Kidney (tissue), 14 donors: ENCODE measurements around the gene P4HTM. TPM values are rescaled to one million over a fixed set of nuclear protein-coding genes. Genes with fewer than 3 reads are reported as not detected.

ENCODE experiments used
- DNase-seq, 5 donors: peaks; one replicate each; pipeline ENCODE4 v3.0.0-alpha.2; 2013 to 2020
- FAIRE-seq: peaks from 2 replicates; lab custom pipeline; 2012; peaks lifted over from hg19 to GRCh38; lab: Jason Lieb, UNC
- H3K27ac ChIP-seq, 2 donors: one replicate each; pipeline ENCODE4 v1.7.0; 2013; ENCODE audit warnings: low read depth in 2 of 2, low read length in 2 of 2, inconsistent platforms in 1 of 2
- H3K27me3 ChIP-seq: one replicate; pipeline ENCODE4 v1.7.1; 2013; ENCODE audit warnings: low read length, inconsistent platforms; ENCODE audit not compliant: control insufficient read depth, insufficient read depth
- H3K36me3 ChIP-seq, 3 donors: one replicate each; pipeline versions ENCODE4 v1.7.0 to v1.7.1; 2013; ENCODE audit warnings: low read length in 3 of 3, control low read depth in 1 of 3, inconsistent platforms in 1 of 3; ENCODE audit not compliant: insufficient read depth in 3 of 3, control insufficient read depth in 2 of 3
- H3K4me1 ChIP-seq, 3 donors: one replicate each; pipeline versions ENCODE4 v1.7.0 to v1.7.1; 2013; ENCODE audit warnings: low read length in 3 of 3, inconsistent platforms in 1 of 3, low read depth in 1 of 3; ENCODE audit not compliant: control insufficient read depth in 2 of 3, insufficient read depth in 2 of 3
- H3K4me3 ChIP-seq, 3 donors: one replicate each; pipeline versions ENCODE4 v1.7.0 to v1.8.1; 2013; ENCODE audit warnings: low read length in 3 of 3, control low read depth in 1 of 3, inconsistent platforms in 1 of 3
- H3K9ac ChIP-seq, 3 donors: one replicate each; pipeline versions ENCODE4 v1.7.0 to v1.7.1; 2013; ENCODE audit warnings: low read length in 3 of 3, control low read depth in 1 of 3, inconsistent platforms in 1 of 3
- H3K9me3 ChIP-seq, 3 donors: one replicate each; pipeline versions ENCODE4 v1.7.0 to v1.7.1; 2013; ENCODE audit warnings: low read length in 3 of 3, control low read depth in 1 of 3, inconsistent platforms in 1 of 3; ENCODE audit not compliant: control insufficient read depth in 2 of 3, insufficient read depth in 1 of 3
- CTCF ChIP-seq: IDR thresholded peaks from 3 replicates; pipeline ENCODE4 v1.5.1; 2012; ENCODE audit warnings: mild to moderate bottlenecking, moderate library complexity, borderline replicate concordance; ENCODE audit not compliant: insufficient read depth; ENCODE audit errors: extremely low read depth
- intact Hi-C: fragments of 100-400 bp; cut with DNase I; formaldehyde crosslinking; loops from one replicate; pipeline ENCODE4 v1.11.1; 2022
- polyA plus RNA-seq: library from polyadenylated mRNA; stranded (reverse); fragments of 350-450 nt; fragmentation: Illumina TruSeq; extraction: RNeasy Lipid Tissue Mini Kit (QIAGEN cat#74804); gene quantifications from one replicate; pipeline ENCODE4 v1.2.3, GENCODE V29; 2014; ENCODE audit warnings: low read depth, low replicate concordance; ENCODE audit not compliant: insufficient read depth
- total RNA-seq: library from RNA; stranded (reverse); fragmentation: NEBNext Ultra II Directional; extraction: Animal tissue kit (Norgen Biotek cat#: 25700); gene quantifications from one replicate; pipeline ENCODE4 v1.2.1, GENCODE V29; 2021
- donor health status: control.
- donor health status: control.
- donor health status: control.
- donor health status: control.
- donor health status: control.
- donor health status: DM: yes; HTN: yes; CAD: no.
- donor health status: Normal renal cell carcinoma (clear cell type).

P4HTM gene
- total and polyA plus RNA-seq, 2 donors from 2014 or later = 63.7 to 72.6 TPM

GRCh38 chr3:48997714-48998637, 7.9 kb downstream of the P4HTM start:
- Histone ChIP-seq H3K9ac (no peak overlapping the region), H3K27ac (no peak overlapping the region), H3K27me3 (no peaks in the 10 kb centered on the region), H3K4me1 (peaks cover 0 to 5% (median 0%) of the 10 kb centered on the region in 3 donors), H3K9me3 (no peaks in the 10 kb centered on the region), H3K36me3 (peaks cover 0 to 10% (median 2%) of the 10 kb centered on the region in 3 donors), H3K4me3 (no peak overlapping the region)
- TF ChIP-seq CTCF = no peak
- FAIRE-seq (no peak), DNase-seq (peak in 4 of 5 donors; percentile 43 to 78 (median 66))
- intact Hi-C loops = no loop called here

GRCh38 chr3:48999085-48999858, 9.2 kb downstream of the P4HTM start:
- Histone ChIP-seq H3K36me3 (peaks cover 0 to 10% (median 2%) of the 10 kb centered on the region in 3 donors), H3K4me3 (no peak overlapping the region), H3K27me3 (no peaks in the 10 kb centered on the region), H3K4me1 (peaks cover 0 to 5% (median 0%) of the 10 kb centered on the region in 3 donors), H3K27ac (no peak overlapping the region), H3K9ac (no peak overlapping the region), H3K9me3 (no peaks in the 10 kb centered on the region)
- no peak for DNase-seq
- FAIRE-seq = no peak
- no peak for TF ChIP-seq CTCF
- intact Hi-C loops = no loop called here

- Histone ChIP-seq H3K4me3 (no peak overlapping the region), H3K27me3 (no peaks in the 10 kb centered on the region), H3K9me3 (no peaks in the 10 kb centered on the region), H3K9ac (no peak overlapping the region), H3K36me3 (peaks cover 0 to 18% (median 2%) of the 10 kb centered on the region in 3 donors), H3K4me1 (peaks cover 0 to 8% (median 2%) of the 10 kb centered on the region in 3 donors), H3K27ac (no peak overlapping the region)
- DNase-seq (no peak), FAIRE-seq (no peak)
- TF ChIP-seq CTCF = no peak
- intact Hi-C loops = no loop called here
These were observed 11.1 kb downstream of the P4HTM start for GRCh38 chr3:49001155-49001554.
